AG08396 (cell line): Measurements from ENCODE around the gene SPECC1.
"Not testable (repeated sequence)": the region's sequence is repeated elsewhere in the genome, so short reads cannot be mapped to it uniquely, and the experiment has no call there.

Source experiments
- DNase-seq: peaks from one replicate; pipeline ENCODE4 v3.0.0; 2012; ENCODE audit warnings: low spot score, mixed read lengths

The SPECC1 gene

GRCh38 chr17:20010099-20010863 lies 1.1 kb downstream of the SPECC1 start:
- DNase-seq = peak; percentile 69

GRCh38 chr17:20010936-20011335 lies 1.8 kb downstream of the SPECC1 start:
- DNase-seq = no peak

- DNase-seq = no peak
Measured at GRCh38 chr17:20012017-20012536, 2.9 kb downstream of the SPECC1 start.

- not testable (repeated sequence) for DNase-seq
Measured at GRCh38 chr17:20016475-20016992, 7.4 kb downstream of the SPECC1 start.

GRCh38 chr17:20022701-20023100 lies 13.5 kb downstream of the SPECC1 start:
- peak; percentile 31 for DNase-seq

- DNase-seq = no peak
Measured at GRCh38 chr17:20026960-20027359, 17.8 kb downstream of the SPECC1 start.

- DNase-seq = no peak
Measured at GRCh38 chr17:20028443-20028842, 19.3 kb downstream of the SPECC1 start.

GRCh38 chr17:20032636-20033035 lies 23.5 kb downstream of the SPECC1 start:
- DNase-seq = no peak

- no peak for DNase-seq
Measured at GRCh38 chr17:20033415-20033814, 24.3 kb downstream of the SPECC1 start.

- no peak for DNase-seq
Measured at GRCh38 chr17:20035501-20035900, 26.3 kb downstream of the SPECC1 start.

GRCh38 chr17:20037286-20037685 lies 28.1 kb downstream of the SPECC1 start:
- DNase-seq = not testable (repeated sequence)

- DNase-seq = no peak
Measured at GRCh38 chr17:20039037-20039436, 29.9 kb downstream of the SPECC1 start.

- no peak for DNase-seq
Measured at GRCh38 chr17:20040216-20040615, 31.1 kb downstream of the SPECC1 start.

GRCh38 chr17:20043021-20043420 lies 33.9 kb downstream of the SPECC1 start:
- DNase-seq = no peak

- DNase-seq = no peak
Measured at GRCh38 chr17:20045476-20045875, 36.3 kb downstream of the SPECC1 start.

GRCh38 chr17:20046629-20047028 lies 37.5 kb downstream of the SPECC1 start:
- no peak for DNase-seq

GRCh38 chr17:20051624-20052023 lies 42.5 kb downstream of the SPECC1 start:
- DNase-seq = no peak

- no peak for DNase-seq
Measured at GRCh38 chr17:20053361-20053964, 44.3 kb downstream of the SPECC1 start.

- no peak for DNase-seq
Measured at GRCh38 chr17:20059728-20060188, 50.6 kb downstream of the SPECC1 start.

- peak; percentile 79 for DNase-seq
Measured at GRCh38 chr17:20063665-20064648, 54.8 kb downstream of the SPECC1 start.

- peak; percentile 56 for DNase-seq
Measured at GRCh38 chr17:20066253-20066652, 57.1 kb downstream of the SPECC1 start.

GRCh38 chr17:20067711-20068110 lies 58.6 kb downstream of the SPECC1 start:
- DNase-seq = no peak
